Activated T-helper 2 cell treated with anti-CD3 and anti-CD28 coated beads, Interferon-gamma antibody, Interleukin-2, Interleukin-4, amounts not matched to agents 10 μg/mL and 5 μg/mL and 100 μg/mL, durations not matched to agents 14 hours and 24 hours and 36 hours (primary cell): ENCODE data around the gene ABCA2. TPM values are rescaled to one million over a fixed set of nuclear protein-coding genes. Genes with fewer than 3 reads are reported as not detected.
A peak's percentile ranks its signal among the peaks of the same experiment; 100 is the strongest.

Experiments
- DNase-seq: peaks from one replicate; pipeline ENCODE4 v3.0.0; 2021; ENCODE audit warnings: low spot score
- H3K27ac Mint-ChIP-seq: one replicate; pipeline ENCODE4 v1.8.0; 2021; ENCODE audit warnings: mixed read lengths
- H3K27me3 Mint-ChIP-seq: one replicate; pipeline ENCODE4 v1.8.0; 2021; ENCODE audit warnings: low read depth, mixed read lengths
- H3K36me3 Mint-ChIP-seq: one replicate; pipeline ENCODE4 v1.8.0; 2021; ENCODE audit warnings: low read depth, mixed read lengths
- H3K4me1 Mint-ChIP-seq: one replicate; pipeline ENCODE4 v1.8.0; 2021; ENCODE audit warnings: low read depth, mixed read lengths
- H3K4me3 Mint-ChIP-seq: one replicate; pipeline ENCODE4 v1.8.0; 2021; ENCODE audit warnings: low read depth, mild to moderate bottlenecking, moderate library complexity, mixed read lengths
- H3K9me3 Mint-ChIP-seq: one replicate; pipeline ENCODE4 v1.8.0; 2021; ENCODE audit warnings: mixed read lengths
- intact Hi-C: fragments of 100-400 bp; cut with micrococcal nuclease; formaldehyde crosslinking; loops from one replicate; pipeline ENCODE4 v1.15.1; 2023
- total RNA-seq: library from RNA; stranded (reverse); gene quantifications from 2 replicates; pipeline ENCODE4 v1.2.3, GENCODE V29; 2022

ABCA2 gene
- total RNA-seq, 1 donor from 2014 or later, result 27.4 TPM

- intact Hi-C loops, result loop anchor here (10.0 kb wide), 1 partner anchor 485 kb away; the partner anchor contains the start of gene NSMF
- Mint-ChIP-seq H3K4me1 (peaks cover 9% of the 10 kb centered on the region), H3K27ac (no peak overlapping the region), H3K27me3 (peaks cover 2% of the 10 kb centered on the region), H3K4me3 (no peak overlapping the region), H3K9me3 (no peaks in the 10 kb centered on the region), H3K36me3 (no peaks in the 10 kb centered on the region)
- no peak for DNase-seq
These were observed 58.3 kb downstream of the ABCA2 start for GRCh38 chr9:136969774-136970173.

GRCh38 chr9:136969150-136969549, 58.9 kb downstream of the ABCA2 start:
- H3K36me3 Mint-ChIP-seq, result no peaks in the 10 kb centered on the region
- H3K27ac Mint-ChIP-seq, result no peak overlapping the region
- no peaks in the 10 kb centered on the region for H3K9me3 Mint-ChIP-seq
- no peak for DNase-seq
- intact Hi-C loops, result no loop called here
- peaks cover 2% of the 10 kb centered on the region for H3K27me3 Mint-ChIP-seq
- H3K4me1 Mint-ChIP-seq, result peaks cover 10% of the 10 kb centered on the region
- no peak overlapping the region for H3K4me3 Mint-ChIP-seq

GRCh38 chr9:136968333-136969127, 59.5 kb downstream of the ABCA2 start:
- no peak for DNase-seq
- intact Hi-C loops, result no loop called here
- Mint-ChIP-seq H3K27me3 (peaks cover 2% of the 10 kb centered on the region), H3K9me3 (no peaks in the 10 kb centered on the region), H3K4me3 (no peak overlapping the region), H3K4me1 (peaks cover 10% of the 10 kb centered on the region), H3K36me3 (no peaks in the 10 kb centered on the region), H3K27ac (no peak overlapping the region)

GRCh38 chr9:136965771-136966484, 62.1 kb downstream of the ABCA2 start:
- peaks cover 2% of the 10 kb centered on the region for H3K27me3 Mint-ChIP-seq
- H3K27ac Mint-ChIP-seq, result no peak overlapping the region
- H3K36me3 Mint-ChIP-seq, result no peaks in the 10 kb centered on the region
- H3K4me1 Mint-ChIP-seq, result peaks cover 10% of the 10 kb centered on the region
- no peak for DNase-seq
- H3K4me3 Mint-ChIP-seq, result peak overlapping the region; percentile 64
- intact Hi-C loops, result no loop called here
- H3K9me3 Mint-ChIP-seq, result no peaks in the 10 kb centered on the region

GRCh38 chr9:136964833-136965422, 63.1 kb downstream of the ABCA2 start:
- intact Hi-C loops, result no loop called here
- DNase-seq, result no peak
- H3K36me3 Mint-ChIP-seq, result no peaks in the 10 kb centered on the region
- H3K27ac Mint-ChIP-seq, result no peak overlapping the region
- peaks cover 2% of the 10 kb centered on the region for H3K27me3 Mint-ChIP-seq
- H3K4me3 Mint-ChIP-seq, result no peak overlapping the region
- peaks cover 10% of the 10 kb centered on the region for H3K4me1 Mint-ChIP-seq
- H3K9me3 Mint-ChIP-seq, result no peaks in the 10 kb centered on the region

- peaks cover 2% of the 10 kb centered on the region for H3K27me3 Mint-ChIP-seq
- H3K4me1 Mint-ChIP-seq, result peaks cover 10% of the 10 kb centered on the region
- no peaks in the 10 kb centered on the region for H3K9me3 Mint-ChIP-seq
- no peak overlapping the region for H3K4me3 Mint-ChIP-seq
- H3K36me3 Mint-ChIP-seq, result no peaks in the 10 kb centered on the region
- no peak overlapping the region for H3K27ac Mint-ChIP-seq
- no peak for DNase-seq
- intact Hi-C loops, result no loop called here
These were observed 63.8 kb downstream of the ABCA2 start for GRCh38 chr9:136964171-136964689.

GRCh38 chr9:136963751-136964150, 64.3 kb downstream of the ABCA2 start:
- intact Hi-C loops, result no loop called here
- Mint-ChIP-seq H3K9me3 (no peaks in the 10 kb centered on the region), H3K27ac (no peak overlapping the region), H3K36me3 (no peaks in the 10 kb centered on the region), H3K4me1 (peaks cover 10% of the 10 kb centered on the region), H3K4me3 (no peak overlapping the region), H3K27me3 (peaks cover 2% of the 10 kb centered on the region)
- DNase-seq, result no peak

- Mint-ChIP-seq H3K4me3 (no peak overlapping the region), H3K27me3 (peaks cover 2% of the 10 kb centered on the region), H3K9me3 (no peaks in the 10 kb centered on the region), H3K27ac (no peak overlapping the region), H3K4me1 (peaks cover 10% of the 10 kb centered on the region), H3K36me3 (no peaks in the 10 kb centered on the region)
- DNase-seq, result no peak
- intact Hi-C loops, result no loop called here
These were observed 64.7 kb downstream of the ABCA2 start for GRCh38 chr9:136963341-136963740.

GRCh38 chr9:136962701-136963248, 65.3 kb downstream of the ABCA2 start:
- H3K36me3 Mint-ChIP-seq, result no peaks in the 10 kb centered on the region
- intact Hi-C loops, result no loop called here
- H3K27ac Mint-ChIP-seq, result no peak overlapping the region
- H3K4me3 Mint-ChIP-seq, result no peak overlapping the region
- H3K4me1 Mint-ChIP-seq, result peaks cover 10% of the 10 kb centered on the region
- no peak for DNase-seq
- peaks cover 2% of the 10 kb centered on the region for H3K27me3 Mint-ChIP-seq
- H3K9me3 Mint-ChIP-seq, result no peaks in the 10 kb centered on the region

GRCh38 chr9:136962163-136962562, 65.9 kb downstream of the ABCA2 start:
- Mint-ChIP-seq H3K27ac (no peak overlapping the region), H3K9me3 (no peaks in the 10 kb centered on the region), H3K36me3 (no peaks in the 10 kb centered on the region), H3K4me1 (peaks cover 10% of the 10 kb centered on the region), H3K4me3 (no peak overlapping the region), H3K27me3 (peaks cover 2% of the 10 kb centered on the region)
- intact Hi-C loops, result no loop called here
- no peak for DNase-seq

GRCh38 chr9:136961279-136962065, 66.6 kb downstream of the ABCA2 start:
- no peaks in the 10 kb centered on the region for H3K36me3 Mint-ChIP-seq
- DNase-seq, result no peak
- peaks cover 10% of the 10 kb centered on the region for H3K4me1 Mint-ChIP-seq
- H3K27ac Mint-ChIP-seq, result no peak overlapping the region
- H3K9me3 Mint-ChIP-seq, result peaks cover 5% of the 10 kb centered on the region
- peaks cover 2% of the 10 kb centered on the region for H3K27me3 Mint-ChIP-seq
- intact Hi-C loops, result no loop called here
- H3K4me3 Mint-ChIP-seq, result no peak overlapping the region

GRCh38 chr9:136960938-136961275, 67.1 kb downstream of the ABCA2 start:
- no peak overlapping the region for H3K4me3 Mint-ChIP-seq
- H3K4me1 Mint-ChIP-seq, result peaks cover 7% of the 10 kb centered on the region
- no peaks in the 10 kb centered on the region for H3K36me3 Mint-ChIP-seq

More at GRCh38 chr9:136960938-136961275, 67.1 kb downstream of the ABCA2 start:
- Mint-ChIP-seq H3K9me3 (peaks cover 9% of the 10 kb centered on the region), H3K27me3 (peaks cover 2% of the 10 kb centered on the region), H3K27ac (no peak overlapping the region)
- DNase-seq, result no peak
- intact Hi-C loops, result no loop called here
